ENCODE measurements around the gene FAM209B. TPM values are rescaled to one million over a fixed set of nuclear protein-coding genes. Genes with fewer than 3 reads are reported as not detected.

The FAM209B gene
- polyA plus RNA-seq, 3 donors = 0.66 to 1.6 (median 0.84) TPM

DNA sequence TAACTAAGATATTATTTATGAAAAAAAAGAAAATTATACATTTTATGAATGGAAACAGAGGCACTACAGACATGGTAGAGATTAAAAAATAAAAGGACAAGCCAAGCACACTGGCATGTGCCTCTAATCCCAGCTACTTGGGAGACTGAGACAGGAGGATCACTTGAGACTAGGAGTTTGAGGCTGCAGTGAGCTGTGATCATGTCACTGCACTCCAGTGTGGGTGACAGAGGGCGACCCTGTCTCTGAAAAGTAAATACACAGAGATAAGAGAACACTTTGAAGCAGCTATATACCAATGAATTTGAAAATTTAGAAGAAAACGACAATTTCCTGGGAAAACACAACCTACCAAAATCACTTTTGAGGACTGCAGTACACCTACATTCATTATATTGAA lies 48.7 kb downstream of the FAM209B start:
- Mint-ChIP-seq H3K4me3 (no peak overlapping the region), H3K27ac (no peak overlapping the region), H3K27me3 (ENCODE audit: low read depth in 3 of 3) (peaks cover 2 to 7% (median 3%) of the 10 kb centered on the region in 3 donors), H3K36me3 (no peaks in the 10 kb centered on the region), H3K4me1 (peaks cover 3% of the 10 kb centered on the region), H3K9me3 (peaks cover 0 to 2% (median 0%) of the 10 kb centered on the region in 7 donors)
- TF ChIP-seq, protein P1, sequence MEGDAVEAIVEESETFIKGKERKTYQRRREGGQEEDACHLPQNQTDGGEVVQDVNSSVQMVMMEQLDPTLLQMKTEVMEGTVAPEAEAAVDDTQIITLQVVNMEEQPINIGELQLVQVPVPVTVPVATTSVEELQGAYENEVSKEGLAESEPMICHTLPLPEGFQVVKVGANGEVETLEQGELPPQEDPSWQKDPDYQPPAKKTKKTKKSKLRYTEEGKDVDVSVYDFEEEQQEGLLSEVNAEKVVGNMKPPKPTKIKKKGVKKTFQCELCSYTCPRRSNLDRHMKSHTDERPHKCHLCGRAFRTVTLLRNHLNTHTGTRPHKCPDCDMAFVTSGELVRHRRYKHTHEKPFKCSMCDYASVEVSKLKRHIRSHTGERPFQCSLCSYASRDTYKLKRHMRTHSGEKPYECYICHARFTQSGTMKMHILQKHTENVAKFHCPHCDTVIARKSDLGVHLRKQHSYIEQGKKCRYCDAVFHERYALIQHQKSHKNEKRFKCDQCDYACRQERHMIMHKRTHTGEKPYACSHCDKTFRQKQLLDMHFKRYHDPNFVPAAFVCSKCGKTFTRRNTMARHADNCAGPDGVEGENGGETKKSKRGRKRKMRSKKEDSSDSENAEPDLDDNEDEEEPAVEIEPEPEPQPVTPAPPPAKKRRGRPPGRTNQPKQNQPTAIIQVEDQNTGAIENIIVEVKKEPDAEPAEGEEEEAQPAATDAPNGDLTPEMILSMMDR (IDR thresholded peaks at IDR 0.05) = no peak
- Histone ChIP-seq H3K4me1 (ENCODE audit: control insufficient read depth in 1 of 2, insufficient read depth in 2 of 2, low read length in 2 of 2) (no peaks in the 10 kb centered on the region), H3K9ac (ENCODE audit: insufficient read depth, low read length, poor library complexity, severe bottlenecking) (no peak overlapping the region), H3K27ac (ENCODE audit: low read depth in 1 of 2, low read length in 2 of 2) (no peak overlapping the region), H4K20me1 (ENCODE audit: insufficient read depth, low read length) (no peaks in the 10 kb centered on the region), H3K36me3 (replicated peaks in 1 of 2; ENCODE audit: control insufficient read depth in 1 of 2, insufficient read depth in 2 of 2, low read length in 2 of 2) (no peaks in the 10 kb centered on the region), H2AFZ (ENCODE audit: insufficient read depth, low read depth, low read length, poor library complexity, severe bottlenecking) (no peak overlapping the region), H3K4me2 (replicated peaks; ENCODE audit: extremely low read depth, low read length, poor library complexity, severe bottlenecking) (no peak overlapping the region), H3K9me3 (replicated peaks in 1 of 2; ENCODE audit: control insufficient read depth in 1 of 2, insufficient read depth in 1 of 2, low read length in 2 of 2) (no peaks in the 10 kb centered on the region), H3K27me3 (ENCODE audit: control insufficient read depth in 2 of 2, insufficient read depth in 2 of 2, low read length in 2 of 2) (no peaks in the 10 kb centered on the region), H3K4me3 (replicated peaks in 1 of 3; ENCODE audit: low read depth in 2 of 3, low read length in 3 of 3) (no peak overlapping the region), H3K79me2 (ENCODE audit: insufficient read depth, low read length) (no peaks in the 10 kb centered on the region)
- intact Hi-C loops (cut with micrococcal nuclease) = no loop called here
- no peak for DNase-seq
- no CpG with 5 or more reads among the region's 2 CpGs for WGBS (ENCODE audit: insufficient coverage)

DNA sequence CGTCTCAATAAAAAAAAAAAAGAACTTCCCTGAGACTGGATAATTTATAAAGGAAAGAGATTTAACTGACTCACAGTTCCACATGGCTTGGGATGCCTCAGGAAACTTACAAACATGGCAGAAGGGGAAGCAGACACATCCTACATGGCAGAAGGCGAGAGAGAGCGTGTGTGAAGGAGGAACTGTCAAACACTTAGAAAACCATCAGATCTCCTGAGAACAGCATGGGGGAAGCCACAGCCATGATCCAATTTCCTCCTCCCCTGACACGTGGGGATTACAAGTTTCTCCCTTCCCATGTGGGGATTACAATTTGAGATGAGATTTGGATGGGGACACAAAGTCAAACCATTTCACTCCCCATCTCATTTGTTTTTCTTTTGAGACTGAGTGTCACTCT lies 49.5 kb downstream of the FAM209B start:
- Histone ChIP-seq H3K9ac (ENCODE audit: insufficient read depth, low read length, poor library complexity, severe bottlenecking) (no peak overlapping the region), H3K4me3 (replicated peaks in 1 of 3; ENCODE audit: low read depth in 2 of 3, low read length in 3 of 3) (no peak overlapping the region), H4K20me1 (ENCODE audit: insufficient read depth, low read length) (no peaks in the 10 kb centered on the region), H3K27me3 (ENCODE audit: control insufficient read depth in 2 of 2, insufficient read depth in 2 of 2, low read length in 2 of 2) (no peaks in the 10 kb centered on the region), H3K27ac (ENCODE audit: low read depth in 1 of 2, low read length in 2 of 2) (no peak overlapping the region), H3K9me3 (replicated peaks in 1 of 2; ENCODE audit: control insufficient read depth in 1 of 2, insufficient read depth in 1 of 2, low read length in 2 of 2) (no peaks in the 10 kb centered on the region), H2AFZ (ENCODE audit: insufficient read depth, low read depth, low read length, poor library complexity, severe bottlenecking) (no peak overlapping the region), H3K36me3 (replicated peaks in 1 of 2; ENCODE audit: control insufficient read depth in 1 of 2, insufficient read depth in 2 of 2, low read length in 2 of 2) (no peaks in the 10 kb centered on the region), H3K79me2 (ENCODE audit: insufficient read depth, low read length) (no peaks in the 10 kb centered on the region), H3K4me1 (ENCODE audit: control insufficient read depth in 1 of 2, insufficient read depth in 2 of 2, low read length in 2 of 2) (no peaks in the 10 kb centered on the region), H3K4me2 (replicated peaks; ENCODE audit: extremely low read depth, low read length, poor library complexity, severe bottlenecking) (no peak overlapping the region)
- Mint-ChIP-seq H3K27me3 (ENCODE audit: low read depth in 3 of 3) (peaks cover 2 to 12% (median 7%) of the 10 kb centered on the region in 3 donors), H3K27ac (no peak overlapping the region), H3K4me1 (peaks cover 3% of the 10 kb centered on the region), H3K4me3 (no peak overlapping the region), H3K36me3 (no peaks in the 10 kb centered on the region), H3K9me3 (peaks cover 0 to 2% (median 0%) of the 10 kb centered on the region in 7 donors)
- intact Hi-C loops (cut with micrococcal nuclease) = no loop called here
- peak in 1 of 3 donors; percentile 24 for DNase-seq
- TF ChIP-seq, protein P1 (IDR thresholded peaks at IDR 0.05) = no peak
- no CpG with 5 or more reads among the region's 4 CpGs for whole genome bisulfite sequencing (ENCODE audit: insufficient coverage)

All from CD14-positive monocyte (primary cell).